Neural progenitor cell (in vitro differentiated cells): Measurements from ENCODE around the gene RASL10A. TPM values are rescaled to one million over a fixed set of nuclear protein-coding genes. Genes with fewer than 3 reads are reported as not detected.

ENCODE experiments used
- DNase-seq: peaks from one replicate; pipeline ENCODE4 v3.0.0-alpha.2; 2016; ENCODE audit warnings: low spot score
- H2AFZ ChIP-seq: fragments of 200-600 bp; sonication (generic); replicated peaks from 2 replicates; pipeline ENCODE4 v1.6.1; 2016; ENCODE audit warnings: antibody characterized with exemption
- H3F3A ChIP-seq: fragments of 200-600 bp; sonication (generic); 2 replicates; pipeline ENCODE4 v1.6.1; 2016; ENCODE audit warnings: antibody characterized with exemption, low read depth
- H3K27ac ChIP-seq: fragments of 200-600 bp; sonication (generic); 2 replicates; pipeline ENCODE4 v1.5.1; 2016; ENCODE audit warnings: mild to moderate bottlenecking
- H3K27me3 ChIP-seq: fragments of 200-600 bp; sonication (generic); 2 replicates; pipeline ENCODE4 v1.6.1; 2016; ENCODE audit warnings: mild to moderate bottlenecking, moderate library complexity
- H3K36me3 ChIP-seq: fragments of 200-600 bp; sonication (generic); 2 replicates; pipeline ENCODE4 v1.5.1; 2016
- H3K4me1 ChIP-seq: fragments of 200-600 bp; sonication (generic); 2 replicates; pipeline ENCODE4 v1.6.1; 2016; ENCODE audit warnings: mixed run types
- H3K4me2 ChIP-seq: fragments of 200-600 bp; sonication (generic); 2 replicates; pipeline ENCODE4 v1.6.1; 2016
- H3K4me3 ChIP-seq: fragments of 200-600 bp; sonication (generic); 2 replicates; pipeline ENCODE4 v1.5.1; 2016
- H3K79me2 ChIP-seq: fragments of 200-600 bp; sonication (generic); 2 replicates; pipeline ENCODE4 v1.6.1; 2016; ENCODE audit warnings: low read depth
- H3K9ac ChIP-seq: fragments of 200-600 bp; sonication (generic); 2 replicates; pipeline ENCODE4 v1.6.1; 2016
- H3K9me3 ChIP-seq: fragments of 200-600 bp; sonication (generic); 2 replicates; pipeline ENCODE4 v1.5.1; 2016; ENCODE audit warnings: low read depth
- H4K20me1 ChIP-seq: fragments of 200-600 bp; sonication (generic); 2 replicates; pipeline ENCODE4 v1.6.1; 2016; ENCODE audit warnings: low read depth
- H3K27ac Mint-ChIP-seq: 3 replicates; pipeline ENCODE4 v1.8.0; 2021; ENCODE audit warnings: mixed read lengths
- H3K27me3 Mint-ChIP-seq: 2 replicates; pipeline ENCODE4 v1.8.0; 2022; ENCODE audit warnings: low read depth, mild to moderate bottlenecking, inconsistent platforms, moderate library complexity, mixed read lengths; ENCODE audit not compliant: insufficient read depth
- H3K36me3 Mint-ChIP-seq: 3 replicates; pipeline ENCODE4 v1.8.0; 2021; ENCODE audit warnings: mixed read lengths
- H3K4me1 Mint-ChIP-seq: 3 replicates; pipeline ENCODE4 v1.8.0; 2021; ENCODE audit warnings: mixed read lengths
- H3K4me3 Mint-ChIP-seq: 3 replicates; pipeline ENCODE4 v1.8.0; 2021; ENCODE audit warnings: mild to moderate bottlenecking, moderate library complexity, mixed read lengths
- H3K9me3 Mint-ChIP-seq: 3 replicates; pipeline ENCODE4 v1.8.0; 2020; ENCODE audit warnings: mixed read lengths
- EZH2 ChIP-seq: fragments of 200-600 bp; sonication (generic); IDR thresholded peaks from 2 replicates; pipeline ENCODE4 v1.6.1; 2017; ENCODE audit warnings: antibody characterized with exemption, mild to moderate bottlenecking, moderate library complexity
- EZH2phosphoT487 ChIP-seq: fragments of 200-600 bp; sonication (generic); IDR thresholded peaks from 2 replicates; pipeline ENCODE4 v1.6.1; 2017; ENCODE audit warnings: antibody characterized with exemption
- total RNA-seq: library from RNA; depleted of rRNA; stranded (reverse); fragments of >200 nt; gene quantifications from 2 replicates; pipeline ENCODE4 v1.2.3, GENCODE V29; 2015; ENCODE audit warnings: low replicate concordance
- TF ChIP-seq, protein P1 (sequence below): fragments of 200-600 bp; sonication (generic); IDR thresholded peaks from 2 replicates; pipeline ENCODE4 v1.5.1; 2017; ENCODE audit warnings: antibody characterized with exemption, mild to moderate bottlenecking

RASL10A gene
- total RNA-seq, 1 donor from 2014 or later: 0.26 TPM

GRCh38 chr22:29310065-29310862 is 5.2 kb downstream of the RASL10A start:
- peaks cover 25% of the 10 kb centered on the region for H3K27me3 Mint-ChIP-seq
- no peaks in the 10 kb centered on the region for H3K36me3 ChIP-seq
- peaks cover 49% of the 10 kb centered on the region for H3K4me1 Mint-ChIP-seq
- no peak overlapping the region for H2AFZ ChIP-seq
- no peak overlapping the region for H3K9ac ChIP-seq
- peak overlapping the region; percentile 43 for H3K4me3 Mint-ChIP-seq
- H3F3A ChIP-seq: peaks cover 25% of the 10 kb centered on the region
- peaks cover 3% of the 10 kb centered on the region for H3K9me3 Mint-ChIP-seq
- TF ChIP-seq EZH2phosphoT487 (no peak), EZH2 (no peak)
- TF ChIP-seq, protein P1, sequence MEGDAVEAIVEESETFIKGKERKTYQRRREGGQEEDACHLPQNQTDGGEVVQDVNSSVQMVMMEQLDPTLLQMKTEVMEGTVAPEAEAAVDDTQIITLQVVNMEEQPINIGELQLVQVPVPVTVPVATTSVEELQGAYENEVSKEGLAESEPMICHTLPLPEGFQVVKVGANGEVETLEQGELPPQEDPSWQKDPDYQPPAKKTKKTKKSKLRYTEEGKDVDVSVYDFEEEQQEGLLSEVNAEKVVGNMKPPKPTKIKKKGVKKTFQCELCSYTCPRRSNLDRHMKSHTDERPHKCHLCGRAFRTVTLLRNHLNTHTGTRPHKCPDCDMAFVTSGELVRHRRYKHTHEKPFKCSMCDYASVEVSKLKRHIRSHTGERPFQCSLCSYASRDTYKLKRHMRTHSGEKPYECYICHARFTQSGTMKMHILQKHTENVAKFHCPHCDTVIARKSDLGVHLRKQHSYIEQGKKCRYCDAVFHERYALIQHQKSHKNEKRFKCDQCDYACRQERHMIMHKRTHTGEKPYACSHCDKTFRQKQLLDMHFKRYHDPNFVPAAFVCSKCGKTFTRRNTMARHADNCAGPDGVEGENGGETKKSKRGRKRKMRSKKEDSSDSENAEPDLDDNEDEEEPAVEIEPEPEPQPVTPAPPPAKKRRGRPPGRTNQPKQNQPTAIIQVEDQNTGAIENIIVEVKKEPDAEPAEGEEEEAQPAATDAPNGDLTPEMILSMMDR: no peak
- H4K20me1 ChIP-seq: peaks cover 31% of the 10 kb centered on the region
- peaks cover 24% of the 10 kb centered on the region for H3K4me1 ChIP-seq
- no peak overlapping the region for H3K4me3 ChIP-seq
- H3K27me3 ChIP-seq: peaks cover 47% of the 10 kb centered on the region
- H3K4me2 ChIP-seq: peak overlapping the region; percentile 6
- H3K27ac ChIP-seq: no peak overlapping the region
- no peak for DNase-seq
- no peaks in the 10 kb centered on the region for H3K79me2 ChIP-seq
- no peaks in the 10 kb centered on the region for H3K36me3 Mint-ChIP-seq
- H3K9me3 ChIP-seq: no peaks in the 10 kb centered on the region
- H3K27ac Mint-ChIP-seq: no peak overlapping the region

- TF ChIP-seq, protein P1: no peak
- TF ChIP-seq EZH2phosphoT487 (no peak), EZH2 (no peak)
- H3K4me1 ChIP-seq: peaks cover 19% of the 10 kb centered on the region
Observed at GRCh38 chr22:29309332-29310064, 6.0 kb downstream of the RASL10A start.

DNA sequence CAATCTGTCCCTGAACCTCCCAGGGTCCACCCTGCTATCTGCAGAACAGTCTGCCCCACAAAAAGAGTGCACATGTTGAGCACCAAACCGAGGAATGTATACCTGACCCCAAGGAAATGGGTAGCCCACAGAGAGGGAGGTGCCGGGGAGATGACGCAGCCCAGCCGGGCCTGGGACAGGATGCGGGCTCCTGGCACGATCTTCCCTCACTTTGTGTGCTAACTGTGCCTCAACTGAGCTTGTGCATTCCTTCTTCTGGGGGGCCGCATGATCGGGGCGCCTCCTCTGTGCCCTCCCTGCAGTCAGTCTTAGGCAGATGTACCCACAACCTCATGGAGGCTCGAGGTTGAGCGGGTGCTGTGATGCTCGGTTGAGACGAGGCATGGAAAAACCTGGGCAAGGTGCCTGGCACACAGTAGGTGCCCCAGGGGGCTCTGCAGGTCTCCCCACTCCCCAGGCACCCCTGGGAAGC is 6.7 kb downstream of the RASL10A start:
- Histone ChIP-seq H3K9me3 (no peaks in the 10 kb centered on the region), H3K27me3 (peaks cover 32% of the 10 kb centered on the region), H4K20me1 (peaks cover 20% of the 10 kb centered on the region), H3F3A (peaks cover 18% of the 10 kb centered on the region), H3K36me3 (no peaks in the 10 kb centered on the region), H3K9ac (no peak overlapping the region), H2AFZ (no peak overlapping the region), H3K4me1 (peaks cover 13% of the 10 kb centered on the region), H3K27ac (no peak overlapping the region), H3K4me3 (no peak overlapping the region), H3K79me2 (no peaks in the 10 kb centered on the region), H3K4me2 (no peak overlapping the region)
- TF ChIP-seq, protein P1: no peak
- TF ChIP-seq EZH2: no peak
- no peak for TF ChIP-seq EZH2phosphoT487
- H3K4me1 Mint-ChIP-seq: peaks cover 48% of the 10 kb centered on the region
- DNase-seq: no peak
- peak overlapping the region; percentile 52 for H3K4me3 Mint-ChIP-seq
- H3K9me3 Mint-ChIP-seq: no peaks in the 10 kb centered on the region
- no peaks in the 10 kb centered on the region for H3K36me3 Mint-ChIP-seq
- no peak overlapping the region for H3K27ac Mint-ChIP-seq
- peaks cover 19% of the 10 kb centered on the region for H3K27me3 Mint-ChIP-seq

More at GRCh38 chr22:29309332-29310064, 6.0 kb downstream of the RASL10A start:
- no peaks in the 10 kb centered on the region for H3K79me2 ChIP-seq
- H3K27me3 ChIP-seq: peaks cover 39% of the 10 kb centered on the region
- no peak overlapping the region for H3K4me2 ChIP-seq
- H2AFZ ChIP-seq: no peak overlapping the region
- no peaks in the 10 kb centered on the region for H3K9me3 ChIP-seq
- H3K9ac ChIP-seq: no peak overlapping the region
- no peak overlapping the region for H3K4me3 ChIP-seq
- no peak overlapping the region for H3K27ac Mint-ChIP-seq
- DNase-seq: no peak
- peaks cover 51% of the 10 kb centered on the region for H3K4me1 Mint-ChIP-seq
- peaks cover 25% of the 10 kb centered on the region for H3F3A ChIP-seq
- peaks cover 27% of the 10 kb centered on the region for H4K20me1 ChIP-seq
- H3K36me3 ChIP-seq: no peaks in the 10 kb centered on the region
- H3K27me3 Mint-ChIP-seq: peaks cover 25% of the 10 kb centered on the region
- H3K9me3 Mint-ChIP-seq: peaks cover 3% of the 10 kb centered on the region
- H3K4me3 Mint-ChIP-seq: peak overlapping the region; percentile 43
- no peak overlapping the region for H3K27ac ChIP-seq
- H3K36me3 Mint-ChIP-seq: no peaks in the 10 kb centered on the region
